ENCODE measurements around the gene PDK2.

- TF ChIP-seq POLR2AphosphoS5 (IDR thresholded peaks at IDR 0.05) (no peak), CTCF (IDR thresholded peaks at IDR 0.05) (no peak)
Observed at GRCh38 chr17:50120475-50121253, 25.5 kb downstream of the PDK2 start.
